Esophagus muscularis mucosa (tissue), 3 donors: ENCODE results near the gene DLK2.

Experiments used
- POLR2A ChIP-seq: fragments of 450-650 bp; IDR thresholded peaks from one replicate; pipeline ENCODE4 v1.6.1; 2017; ENCODE audit warnings: antibody characterized with exemption, moderate library complexity, mild to moderate bottlenecking, low read depth
- POLR2AphosphoS5 ChIP-seq, 2 donors: sonication (generic); formaldehyde crosslinking; IDR thresholded peaks; one replicate each; pipeline ENCODE4 v1.6.1; 2017; ENCODE audit warnings: antibody characterized with exemption in 2 of 2
- TF ChIP-seq, protein P1 (sequence below), 3 experiments: fragments of 200-600 bp in 2 of 3; fragments of 450-650 bp in 1 of 3; sonication (generic) in 2 of 3; IDR thresholded peaks; one replicate each; pipeline ENCODE4 v1.5.1; 2017 to 2019; ENCODE audit warnings: antibody characterized with exemption in 3 of 3, mild to moderate bottlenecking in 2 of 3, moderate library complexity in 1 of 3

DNA sequence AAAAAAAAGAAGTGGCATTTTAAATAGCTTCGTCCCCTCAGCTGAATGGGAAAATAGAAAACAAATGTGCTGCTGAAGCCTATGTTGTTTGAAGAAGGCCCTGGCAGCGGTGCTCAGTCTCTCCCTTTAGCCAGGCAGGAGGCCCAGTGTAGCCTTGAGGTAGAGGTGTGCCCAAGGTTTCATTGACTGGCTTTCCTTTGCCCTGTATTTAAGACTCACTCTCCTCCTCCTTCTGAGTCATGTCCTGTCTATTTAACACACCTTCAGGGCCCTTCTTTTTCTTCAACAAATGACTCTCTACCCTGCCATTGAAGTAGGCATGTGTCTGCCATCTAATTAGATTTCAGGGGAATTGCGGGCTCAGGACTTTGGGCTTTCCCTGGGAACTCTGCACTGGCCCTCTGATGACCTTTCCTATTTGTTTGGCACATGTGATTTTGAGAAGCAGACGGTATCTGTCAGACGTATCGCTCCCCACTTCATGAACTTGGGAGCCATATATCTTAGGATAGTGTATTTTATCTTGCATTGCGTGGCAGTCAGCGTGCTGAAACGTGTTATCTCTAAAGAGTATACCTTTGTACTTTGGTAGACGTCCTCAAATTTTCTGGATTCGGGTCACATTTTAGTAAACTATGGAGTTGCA, 26.4 kb upstream of the DLK2 start:
- TF ChIP-seq POLR2A (no peak), POLR2AphosphoS5 (IDR thresholded peaks at IDR 0.05) (no peak)
- TF ChIP-seq, protein P1, sequence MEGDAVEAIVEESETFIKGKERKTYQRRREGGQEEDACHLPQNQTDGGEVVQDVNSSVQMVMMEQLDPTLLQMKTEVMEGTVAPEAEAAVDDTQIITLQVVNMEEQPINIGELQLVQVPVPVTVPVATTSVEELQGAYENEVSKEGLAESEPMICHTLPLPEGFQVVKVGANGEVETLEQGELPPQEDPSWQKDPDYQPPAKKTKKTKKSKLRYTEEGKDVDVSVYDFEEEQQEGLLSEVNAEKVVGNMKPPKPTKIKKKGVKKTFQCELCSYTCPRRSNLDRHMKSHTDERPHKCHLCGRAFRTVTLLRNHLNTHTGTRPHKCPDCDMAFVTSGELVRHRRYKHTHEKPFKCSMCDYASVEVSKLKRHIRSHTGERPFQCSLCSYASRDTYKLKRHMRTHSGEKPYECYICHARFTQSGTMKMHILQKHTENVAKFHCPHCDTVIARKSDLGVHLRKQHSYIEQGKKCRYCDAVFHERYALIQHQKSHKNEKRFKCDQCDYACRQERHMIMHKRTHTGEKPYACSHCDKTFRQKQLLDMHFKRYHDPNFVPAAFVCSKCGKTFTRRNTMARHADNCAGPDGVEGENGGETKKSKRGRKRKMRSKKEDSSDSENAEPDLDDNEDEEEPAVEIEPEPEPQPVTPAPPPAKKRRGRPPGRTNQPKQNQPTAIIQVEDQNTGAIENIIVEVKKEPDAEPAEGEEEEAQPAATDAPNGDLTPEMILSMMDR (IDR thresholded peaks at IDR 0.05): no peak
